Fibroblast of peridontal ligament (primary cell): Measurements from ENCODE around the gene TEX22.

Source experiments
- DNase-seq: peaks from one replicate; pipeline ENCODE4 v3.0.0-alpha.2; 2010; ENCODE audit errors: extremely low read depth

The TEX22 gene

DNA sequence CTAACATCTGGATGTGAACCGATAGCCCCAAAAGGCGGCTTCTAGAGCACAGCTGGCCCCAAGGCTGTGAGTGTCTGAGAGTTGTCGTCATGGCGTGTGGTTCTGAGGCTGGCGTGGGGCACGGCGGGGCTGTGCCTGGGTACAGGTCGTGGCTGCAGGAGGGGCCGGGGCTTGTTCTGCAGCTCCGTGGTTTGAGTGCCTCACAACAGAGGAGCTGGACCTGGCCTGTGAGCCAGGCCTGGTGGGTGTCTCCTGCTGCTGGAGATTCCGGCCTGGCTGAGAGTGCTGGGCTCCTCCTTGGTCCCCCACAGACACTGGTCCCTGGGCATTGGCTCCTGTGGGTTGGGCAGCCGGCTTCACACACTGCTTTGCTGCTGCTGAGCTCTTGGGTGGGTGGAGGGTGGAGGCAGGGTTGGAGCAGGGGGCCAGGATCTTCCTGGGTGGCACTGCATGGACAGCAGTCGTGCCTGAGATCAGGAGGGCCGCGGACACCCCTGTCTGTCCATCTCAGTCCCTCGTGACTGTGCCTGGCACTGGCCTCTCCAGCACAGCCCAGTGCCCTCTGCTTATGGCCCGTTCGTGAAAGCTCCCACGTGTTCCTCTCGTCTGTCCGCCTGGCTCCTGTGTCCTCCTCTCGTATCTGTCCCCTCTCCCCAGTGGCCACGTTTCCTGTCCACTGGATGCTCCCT, 31.8 kb upstream of the TEX22 start:
- DNase-seq, result no peak

- no peak for DNase-seq
Observed at GRCh38 chr14:105367116-105368031, 31.0 kb upstream of the TEX22 start.

DNA sequence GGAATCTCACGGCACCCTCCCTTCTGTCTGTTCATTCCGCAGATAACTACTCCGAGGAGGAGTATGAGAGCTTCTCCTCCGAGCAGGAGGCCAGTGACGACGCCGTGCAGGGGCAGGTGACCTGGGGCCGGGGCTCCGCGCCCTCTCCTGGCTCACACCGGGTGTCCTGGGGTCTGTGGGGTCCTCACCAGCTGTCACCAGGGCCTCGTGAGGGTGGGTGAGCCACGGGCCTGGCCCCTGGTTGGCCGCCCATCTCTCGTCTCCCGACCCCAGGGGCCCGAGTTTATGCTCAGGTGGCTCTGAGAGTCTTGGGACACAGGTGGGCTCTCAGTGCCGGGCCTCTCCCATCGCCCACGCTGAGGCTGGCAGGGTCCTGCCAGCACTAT, 30.3 kb upstream of the TEX22 start:
- DNase-seq, result no peak

DNA sequence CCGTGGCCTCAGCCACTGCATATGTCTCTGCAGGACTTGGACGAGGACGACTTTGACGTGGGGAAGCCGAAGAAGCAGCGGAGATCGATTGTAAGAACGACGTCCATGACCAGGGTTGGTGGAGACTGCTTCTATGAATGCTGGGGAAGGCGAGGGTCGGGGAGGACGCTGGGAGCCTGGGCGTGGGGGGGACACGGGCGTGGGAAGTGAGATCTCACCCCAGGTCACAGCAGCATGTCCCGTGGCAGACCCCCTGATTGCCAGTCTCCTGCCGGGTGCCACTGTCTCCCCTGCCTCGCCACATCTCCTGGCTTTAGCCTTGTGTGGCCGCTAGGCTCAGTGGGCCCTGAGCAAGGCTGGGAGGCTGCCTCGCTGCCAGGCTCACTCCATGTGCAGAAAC, 29.9 kb upstream of the TEX22 start:
- no peak for DNase-seq

- no peak for DNase-seq
Observed at GRCh38 chr14:105368910-105369652, 29.3 kb upstream of the TEX22 start.

- DNase-seq, result no peak
Observed at GRCh38 chr14:105369653-105370040, 28.7 kb upstream of the TEX22 start.

- DNase-seq, result no peak
Observed at GRCh38 chr14:105374389-105374788, 23.9 kb upstream of the TEX22 start.

DNA sequence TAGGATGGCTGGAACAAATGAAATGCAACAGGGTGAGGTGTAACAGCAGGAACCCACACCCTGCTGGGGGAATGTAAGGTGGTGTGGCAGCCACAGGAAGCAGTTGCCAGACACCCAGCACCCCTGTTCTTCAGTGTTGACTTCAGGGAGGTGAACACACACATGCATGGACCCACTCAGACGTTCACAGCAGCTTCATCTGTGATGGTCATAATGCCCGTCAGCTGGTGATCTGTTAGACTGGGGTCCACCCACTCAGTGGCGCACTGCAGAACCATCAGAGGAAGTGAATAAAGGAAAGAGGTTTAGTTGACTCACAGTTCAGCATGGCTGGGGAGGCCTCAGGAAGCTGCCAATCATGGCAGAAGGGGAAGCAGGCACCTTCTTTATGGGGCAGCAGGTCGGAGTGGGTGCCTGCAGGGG, 22.7 kb upstream of the TEX22 start:
- DNase-seq, result no peak

- DNase-seq, result no peak
Observed at GRCh38 chr14:105376521-105377440, 21.6 kb upstream of the TEX22 start.

DNA sequence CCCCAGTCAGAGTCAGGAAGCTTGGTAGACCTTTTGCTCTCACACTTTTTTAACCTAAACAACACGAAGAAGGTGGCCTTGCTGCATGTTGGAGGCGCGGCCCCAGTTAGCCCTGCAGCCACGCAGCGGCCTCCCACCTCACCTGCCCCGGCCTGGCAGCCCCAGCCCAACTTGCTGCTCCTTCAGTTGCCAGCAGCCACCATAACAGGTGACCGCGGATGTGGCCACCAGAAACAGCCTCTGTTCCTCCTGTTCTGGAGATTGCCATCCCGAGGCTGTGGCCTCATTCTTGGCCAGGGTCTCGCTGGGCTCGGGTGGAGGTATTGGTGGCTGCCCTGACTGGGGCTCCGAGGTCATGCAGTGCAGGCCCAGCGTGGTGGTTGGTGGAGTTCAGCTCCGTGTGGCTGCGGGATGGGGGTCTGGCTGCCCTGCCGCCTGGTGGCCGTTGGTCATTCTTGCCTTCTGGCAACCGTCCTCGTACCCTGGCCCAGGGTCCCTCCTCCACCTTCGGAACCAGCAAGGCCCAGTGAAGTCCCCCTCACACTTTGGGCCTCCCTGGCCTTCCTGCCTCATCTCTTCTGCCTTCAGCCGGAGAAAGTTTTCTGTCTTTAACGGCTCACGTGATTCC, 20.7 kb upstream of the TEX22 start:
- no peak for DNase-seq

DNA sequence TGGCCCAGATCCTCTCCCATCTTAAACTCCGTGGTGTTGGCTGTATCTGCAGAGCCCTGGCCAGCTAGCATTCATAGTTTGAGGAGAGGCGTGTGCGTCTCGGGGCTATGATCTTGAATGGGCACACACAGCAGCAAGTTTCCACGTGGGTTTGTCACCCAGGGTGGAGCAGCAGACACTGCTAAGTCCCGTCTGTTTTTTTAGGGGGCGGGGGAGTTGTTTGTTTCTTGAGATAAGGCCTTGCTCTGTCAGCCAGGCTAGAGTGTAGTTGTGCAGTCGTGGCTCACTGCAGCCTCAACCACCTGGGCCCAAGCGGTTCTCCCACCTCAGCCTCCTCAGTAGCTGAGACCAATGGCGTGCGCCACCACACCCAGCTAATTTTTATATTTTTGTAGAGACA, 20.1 kb upstream of the TEX22 start:
- DNase-seq, result no peak

GRCh38 chr14:105378873-105379685, 19.3 kb upstream of the TEX22 start:
- DNase-seq, result no peak

- no peak for DNase-seq
Observed at GRCh38 chr14:105379946-105380345, 18.4 kb upstream of the TEX22 start.

DNA sequence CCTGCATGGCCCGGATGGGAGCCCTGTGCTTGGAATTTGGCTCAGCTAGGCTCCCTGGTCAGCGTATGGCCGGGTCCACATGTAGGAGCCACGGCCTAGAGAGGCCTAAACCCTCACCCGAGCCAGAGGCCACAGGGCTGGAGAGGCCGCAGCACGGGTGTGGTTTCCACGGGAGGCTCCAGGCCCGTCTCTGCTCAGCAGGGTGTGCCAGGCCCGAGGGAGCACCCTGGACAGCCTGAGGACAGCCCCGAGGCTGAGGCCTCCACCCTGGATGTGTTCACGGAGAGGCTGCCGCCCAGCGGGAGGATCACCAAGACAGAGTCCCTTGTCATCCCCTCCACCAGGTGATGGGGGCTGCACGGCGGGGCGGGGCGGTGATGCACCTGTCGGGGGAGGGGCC, 17.6 kb upstream of the TEX22 start:
- no peak for DNase-seq

GRCh38 chr14:105381446-105382342, 16.6 kb upstream of the TEX22 start:
- DNase-seq, result no peak

DNA sequence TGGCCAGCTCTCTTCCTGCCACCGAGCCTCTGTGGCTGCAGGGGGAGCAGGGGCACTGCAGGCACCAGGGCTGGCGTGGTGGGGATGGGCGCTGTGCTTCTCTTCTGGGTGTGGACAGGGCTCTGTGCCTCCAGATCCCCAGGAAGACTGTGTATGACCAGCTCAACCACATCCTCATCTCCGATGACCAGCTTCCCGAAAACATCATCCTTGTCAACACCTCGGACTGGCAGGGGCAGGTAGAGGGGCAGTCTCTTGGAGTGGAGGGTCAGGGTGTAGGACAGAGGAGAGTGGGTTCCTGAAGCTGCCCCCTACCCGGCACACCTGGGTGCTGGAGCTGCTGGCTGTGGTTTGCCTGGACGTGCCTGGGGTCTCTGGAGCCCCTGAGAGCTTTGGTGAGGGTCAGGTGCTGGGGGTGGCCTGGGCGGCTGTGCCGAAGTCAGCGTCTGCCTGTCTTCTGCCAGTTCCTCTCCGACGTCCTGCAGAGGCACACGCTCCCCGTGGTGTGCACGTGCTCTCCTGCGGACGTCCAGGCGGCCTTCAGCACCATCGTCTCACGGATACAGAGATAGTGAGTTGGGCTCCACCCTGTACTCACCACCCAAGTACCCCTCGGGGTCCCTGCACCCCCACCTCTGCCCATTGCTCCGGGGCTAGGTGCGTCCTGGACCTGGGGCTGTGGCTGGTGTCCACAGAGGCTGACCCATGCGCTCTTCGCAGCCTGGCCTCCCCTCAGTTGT, 15.8 kb upstream of the TEX22 start:
- no peak for DNase-seq

DNA sequence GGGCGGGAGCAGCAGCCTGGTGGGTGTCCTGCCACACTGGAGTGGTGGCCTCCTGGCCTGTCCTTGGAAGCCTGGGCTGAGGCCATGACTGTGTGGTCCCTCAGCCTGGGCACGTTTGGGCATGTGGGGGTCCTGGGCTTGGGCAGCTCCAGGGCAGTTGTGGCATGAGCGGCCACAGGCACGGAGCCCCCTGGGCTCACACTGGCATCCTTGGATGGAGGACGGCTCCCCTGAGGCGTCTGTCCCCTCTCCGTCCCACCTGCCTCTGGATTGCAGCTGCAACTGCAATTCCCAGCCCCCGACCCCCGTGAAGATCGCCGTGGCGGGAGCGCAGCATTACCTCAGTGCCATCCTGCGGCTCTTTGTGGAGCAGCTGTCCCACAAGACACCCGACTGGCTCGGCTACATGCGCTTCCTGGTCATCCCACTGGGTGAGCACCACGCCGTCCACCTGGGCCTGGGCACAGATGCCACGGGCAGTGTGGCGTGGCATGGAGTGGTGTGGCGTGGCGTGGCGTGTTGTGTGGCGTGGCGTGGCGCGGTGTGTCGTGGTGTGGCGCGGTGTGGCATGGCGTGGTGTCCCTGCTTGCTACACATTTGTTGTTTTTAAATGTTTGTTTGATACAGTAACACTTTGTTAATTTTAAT, 15.1 kb upstream of the TEX22 start:
- no peak for DNase-seq

DNA sequence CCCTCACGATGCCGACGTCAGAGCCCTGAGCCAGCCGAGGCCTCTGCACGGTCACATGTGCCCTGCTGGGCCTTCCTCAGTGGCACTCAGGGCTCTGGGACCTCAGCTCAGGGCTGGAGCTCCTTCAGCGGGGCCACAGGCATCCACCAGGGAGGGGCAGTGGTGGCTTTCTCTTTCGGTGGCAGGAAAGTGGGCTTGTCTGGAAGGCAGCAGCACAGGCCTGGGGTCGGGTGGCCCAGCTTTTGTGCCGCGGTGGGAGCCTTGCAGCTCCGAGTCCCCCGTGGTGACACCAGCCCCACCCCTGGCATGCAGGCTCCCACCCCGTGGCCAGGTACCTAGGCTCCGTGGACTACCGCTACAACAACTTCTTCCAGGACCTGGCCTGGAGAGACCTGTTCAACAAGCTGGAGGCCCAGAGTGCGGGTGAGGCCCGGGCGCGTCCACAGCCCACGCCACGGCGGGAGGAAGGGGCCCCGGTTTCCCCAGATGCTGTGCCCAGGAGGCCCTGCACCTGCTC, 14.2 kb upstream of the TEX22 start:
- DNase-seq, result no peak
